ENCODE measurements around the gene KMT2C.

- TF ChIP-seq, protein P1, sequence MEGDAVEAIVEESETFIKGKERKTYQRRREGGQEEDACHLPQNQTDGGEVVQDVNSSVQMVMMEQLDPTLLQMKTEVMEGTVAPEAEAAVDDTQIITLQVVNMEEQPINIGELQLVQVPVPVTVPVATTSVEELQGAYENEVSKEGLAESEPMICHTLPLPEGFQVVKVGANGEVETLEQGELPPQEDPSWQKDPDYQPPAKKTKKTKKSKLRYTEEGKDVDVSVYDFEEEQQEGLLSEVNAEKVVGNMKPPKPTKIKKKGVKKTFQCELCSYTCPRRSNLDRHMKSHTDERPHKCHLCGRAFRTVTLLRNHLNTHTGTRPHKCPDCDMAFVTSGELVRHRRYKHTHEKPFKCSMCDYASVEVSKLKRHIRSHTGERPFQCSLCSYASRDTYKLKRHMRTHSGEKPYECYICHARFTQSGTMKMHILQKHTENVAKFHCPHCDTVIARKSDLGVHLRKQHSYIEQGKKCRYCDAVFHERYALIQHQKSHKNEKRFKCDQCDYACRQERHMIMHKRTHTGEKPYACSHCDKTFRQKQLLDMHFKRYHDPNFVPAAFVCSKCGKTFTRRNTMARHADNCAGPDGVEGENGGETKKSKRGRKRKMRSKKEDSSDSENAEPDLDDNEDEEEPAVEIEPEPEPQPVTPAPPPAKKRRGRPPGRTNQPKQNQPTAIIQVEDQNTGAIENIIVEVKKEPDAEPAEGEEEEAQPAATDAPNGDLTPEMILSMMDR (IDR thresholded peaks at IDR 0.05) = no peak
- TF ChIP-seq ZFX (IDR thresholded peaks at IDR 0.05; ENCODE audit: borderline replicate concordance) = no peak
These were observed 314.4 kb downstream of the KMT2C start for GRCh38 chr7:152121432-152121831.
